ENCODE measurements around the gene SLX9. TPM values are rescaled to one million over a fixed set of nuclear protein-coding genes. Genes with fewer than 3 reads are reported as not detected.
"Not testable (repeated sequence)": the region's sequence is repeated elsewhere in the genome, so short reads cannot be mapped to it uniquely, and the experiment has no call there.

SLX9 gene
- total RNA-seq, 1 donor from 2014 or later = 30.4 TPM

DNA sequence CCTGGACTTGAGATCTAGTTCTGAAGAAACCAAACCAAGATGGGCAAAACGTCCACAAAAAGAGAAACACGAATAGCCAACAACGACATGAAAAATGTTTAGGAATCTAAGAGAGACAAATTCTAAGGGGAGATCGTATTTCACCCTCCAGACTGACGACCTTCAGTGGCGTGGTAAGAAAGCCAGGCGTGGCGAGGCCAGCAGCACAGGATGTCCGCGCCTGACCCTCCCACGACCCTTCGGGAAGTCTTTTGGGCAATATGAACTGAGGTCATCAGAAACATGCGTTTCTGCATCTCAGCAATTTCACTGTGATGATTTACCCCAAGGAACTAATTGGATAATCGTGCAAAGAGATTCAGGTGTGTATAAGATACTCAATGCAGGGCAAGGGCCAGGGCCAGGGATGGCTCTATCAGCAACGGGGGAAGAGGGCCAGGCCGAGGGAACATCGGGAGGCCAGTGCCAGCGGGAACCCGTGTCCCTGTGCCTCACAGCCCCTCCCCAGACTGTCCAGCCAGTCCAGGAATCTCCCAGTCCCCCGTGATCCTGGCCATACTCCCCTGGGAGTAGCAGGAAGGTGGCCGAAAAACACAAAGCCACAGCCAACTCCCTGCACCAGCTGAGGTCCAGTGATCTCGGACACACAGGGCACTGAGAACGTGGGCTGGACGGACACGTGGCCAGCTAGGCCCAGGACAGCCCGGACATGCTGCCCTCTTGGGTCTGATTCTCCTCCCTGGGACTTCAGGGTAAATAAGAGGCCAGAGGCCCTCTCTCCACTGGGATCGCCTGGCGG, 81.0 kb downstream of the SLX9 start:
- Mint-ChIP-seq H3K27ac (ENCODE audit: unreplicated experiment) (no peak overlapping the region), H3K36me3 (ENCODE audit: unreplicated experiment) (peaks cover 5% of the 10 kb centered on the region), H3K27me3 (ENCODE audit: unreplicated experiment) (no peaks in the 10 kb centered on the region), H3K4me3 (ENCODE audit: unreplicated experiment) (no peak overlapping the region), H3K9me3 (ENCODE audit: unreplicated experiment) (peaks cover 10% of the 10 kb centered on the region), H3K4me1 (ENCODE audit: unreplicated experiment) (peaks cover 29% of the 10 kb centered on the region)
- no peak for DNase-seq (ENCODE audit: extremely low spot score, unreplicated experiment)
- TF ChIP-seq, protein P1, sequence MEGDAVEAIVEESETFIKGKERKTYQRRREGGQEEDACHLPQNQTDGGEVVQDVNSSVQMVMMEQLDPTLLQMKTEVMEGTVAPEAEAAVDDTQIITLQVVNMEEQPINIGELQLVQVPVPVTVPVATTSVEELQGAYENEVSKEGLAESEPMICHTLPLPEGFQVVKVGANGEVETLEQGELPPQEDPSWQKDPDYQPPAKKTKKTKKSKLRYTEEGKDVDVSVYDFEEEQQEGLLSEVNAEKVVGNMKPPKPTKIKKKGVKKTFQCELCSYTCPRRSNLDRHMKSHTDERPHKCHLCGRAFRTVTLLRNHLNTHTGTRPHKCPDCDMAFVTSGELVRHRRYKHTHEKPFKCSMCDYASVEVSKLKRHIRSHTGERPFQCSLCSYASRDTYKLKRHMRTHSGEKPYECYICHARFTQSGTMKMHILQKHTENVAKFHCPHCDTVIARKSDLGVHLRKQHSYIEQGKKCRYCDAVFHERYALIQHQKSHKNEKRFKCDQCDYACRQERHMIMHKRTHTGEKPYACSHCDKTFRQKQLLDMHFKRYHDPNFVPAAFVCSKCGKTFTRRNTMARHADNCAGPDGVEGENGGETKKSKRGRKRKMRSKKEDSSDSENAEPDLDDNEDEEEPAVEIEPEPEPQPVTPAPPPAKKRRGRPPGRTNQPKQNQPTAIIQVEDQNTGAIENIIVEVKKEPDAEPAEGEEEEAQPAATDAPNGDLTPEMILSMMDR (IDR thresholded peaks at IDR 0.05) = no peak

- H3K27me3 Mint-ChIP-seq (ENCODE audit: unreplicated experiment) = no peaks in the 10 kb centered on the region
- H3K4me1 Mint-ChIP-seq (ENCODE audit: unreplicated experiment) = peaks cover 20% of the 10 kb centered on the region
- H3K9me3 Mint-ChIP-seq (ENCODE audit: unreplicated experiment) = peaks cover 10% of the 10 kb centered on the region
- no peak for DNase-seq (ENCODE audit: extremely low spot score, unreplicated experiment)
- H3K4me3 Mint-ChIP-seq (ENCODE audit: unreplicated experiment) = no peak overlapping the region
- peaks cover 5% of the 10 kb centered on the region for H3K36me3 Mint-ChIP-seq (ENCODE audit: unreplicated experiment)
- TF ChIP-seq, protein P1 (IDR thresholded peaks at IDR 0.05) = no peak
- H3K27ac Mint-ChIP-seq (ENCODE audit: unreplicated experiment) = no peak overlapping the region
Measured at GRCh38 chr21:45021428-45022347, 81.9 kb downstream of the SLX9 start.

DNA sequence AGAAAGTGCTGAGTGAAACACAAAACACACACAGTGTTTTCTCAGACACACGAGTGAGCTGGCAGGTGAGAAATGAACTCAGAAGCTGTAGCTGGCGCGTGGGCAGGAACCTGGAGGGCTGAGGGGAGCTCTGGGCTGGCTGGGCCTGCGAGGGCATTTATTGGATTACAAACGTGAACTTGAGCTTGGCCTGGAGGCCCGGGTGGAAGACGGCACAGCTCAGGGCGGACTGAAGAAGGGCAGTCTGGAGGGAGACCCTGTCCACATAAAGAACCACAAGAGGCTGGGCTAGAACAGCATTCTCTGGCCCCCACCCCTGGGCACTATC, 82.5 kb downstream of the SLX9 start:
- no peak for DNase-seq (ENCODE audit: extremely low spot score, unreplicated experiment)
- TF ChIP-seq, protein P1 (IDR thresholded peaks at IDR 0.05) = no peak
- H3K9me3 Mint-ChIP-seq (ENCODE audit: unreplicated experiment) = peaks cover 10% of the 10 kb centered on the region

DNA sequence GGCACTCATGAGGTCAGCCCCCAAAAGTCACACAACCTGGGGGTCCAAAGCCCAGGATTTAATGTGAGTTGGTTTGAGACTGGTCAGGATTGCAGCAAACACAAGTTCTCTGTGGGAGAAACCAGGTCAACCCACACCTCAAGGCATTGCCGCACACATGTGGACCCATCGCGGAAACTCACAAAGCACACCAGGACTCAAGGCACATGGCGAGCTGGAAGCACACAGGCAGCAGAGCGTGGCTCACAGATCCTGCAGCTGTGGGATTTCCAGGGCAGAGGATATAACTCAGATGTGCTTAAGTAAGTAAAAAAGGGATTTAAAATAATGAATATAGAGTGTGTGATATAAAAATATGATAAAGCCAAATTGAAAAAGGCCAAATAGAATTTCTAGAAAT, 82.9 kb downstream of the SLX9 start:
- TF ChIP-seq, protein P1 (IDR thresholded peaks at IDR 0.05) = no peak
- H3K27ac Mint-ChIP-seq (ENCODE audit: unreplicated experiment) = no peak overlapping the region
- H3K9me3 Mint-ChIP-seq (ENCODE audit: unreplicated experiment) = peaks cover 10% of the 10 kb centered on the region
- H3K4me1 Mint-ChIP-seq (ENCODE audit: unreplicated experiment) = peaks cover 10% of the 10 kb centered on the region
- no peaks in the 10 kb centered on the region for H3K27me3 Mint-ChIP-seq (ENCODE audit: unreplicated experiment)
- DNase-seq (ENCODE audit: extremely low spot score, unreplicated experiment) = no peak
- H3K4me3 Mint-ChIP-seq (ENCODE audit: unreplicated experiment) = no peak overlapping the region
- H3K36me3 Mint-ChIP-seq (ENCODE audit: unreplicated experiment) = peaks cover 5% of the 10 kb centered on the region

More for the DNA sequence above, 82.5 kb downstream of the SLX9 start:
- H3K27me3 Mint-ChIP-seq (ENCODE audit: unreplicated experiment) = no peaks in the 10 kb centered on the region
- peaks cover 5% of the 10 kb centered on the region for H3K36me3 Mint-ChIP-seq (ENCODE audit: unreplicated experiment)
- H3K4me3 Mint-ChIP-seq (ENCODE audit: unreplicated experiment) = no peak overlapping the region
- no peak overlapping the region for H3K27ac Mint-ChIP-seq (ENCODE audit: unreplicated experiment)
- H3K4me1 Mint-ChIP-seq (ENCODE audit: unreplicated experiment) = peaks cover 14% of the 10 kb centered on the region

- H3K27me3 Mint-ChIP-seq (ENCODE audit: unreplicated experiment); H3K4me3 Mint-ChIP-seq (ENCODE audit: unreplicated experiment); DNase-seq (ENCODE audit: extremely low spot score, unreplicated experiment); H3K27ac Mint-ChIP-seq (ENCODE audit: unreplicated experiment); H3K36me3 Mint-ChIP-seq (ENCODE audit: unreplicated experiment): not testable (repeated sequence)
- peaks cover 10% of the 10 kb centered on the region for H3K9me3 Mint-ChIP-seq (ENCODE audit: unreplicated experiment)
- H3K4me1 Mint-ChIP-seq (ENCODE audit: unreplicated experiment) = peaks cover 10% of the 10 kb centered on the region
Measured at GRCh38 chr21:45024516-45024915, 84.7 kb downstream of the SLX9 start.
